ENCODE data around the gene REC8. TPM values are rescaled to one million over a fixed set of nuclear protein-coding genes. Genes with fewer than 3 reads are reported as not detected.
A peak's percentile ranks its signal among the peaks of the same experiment; 100 is the strongest.

The REC8 gene
- total RNA-seq, 1 experiment from 2014 or later, result not detected

DNA sequence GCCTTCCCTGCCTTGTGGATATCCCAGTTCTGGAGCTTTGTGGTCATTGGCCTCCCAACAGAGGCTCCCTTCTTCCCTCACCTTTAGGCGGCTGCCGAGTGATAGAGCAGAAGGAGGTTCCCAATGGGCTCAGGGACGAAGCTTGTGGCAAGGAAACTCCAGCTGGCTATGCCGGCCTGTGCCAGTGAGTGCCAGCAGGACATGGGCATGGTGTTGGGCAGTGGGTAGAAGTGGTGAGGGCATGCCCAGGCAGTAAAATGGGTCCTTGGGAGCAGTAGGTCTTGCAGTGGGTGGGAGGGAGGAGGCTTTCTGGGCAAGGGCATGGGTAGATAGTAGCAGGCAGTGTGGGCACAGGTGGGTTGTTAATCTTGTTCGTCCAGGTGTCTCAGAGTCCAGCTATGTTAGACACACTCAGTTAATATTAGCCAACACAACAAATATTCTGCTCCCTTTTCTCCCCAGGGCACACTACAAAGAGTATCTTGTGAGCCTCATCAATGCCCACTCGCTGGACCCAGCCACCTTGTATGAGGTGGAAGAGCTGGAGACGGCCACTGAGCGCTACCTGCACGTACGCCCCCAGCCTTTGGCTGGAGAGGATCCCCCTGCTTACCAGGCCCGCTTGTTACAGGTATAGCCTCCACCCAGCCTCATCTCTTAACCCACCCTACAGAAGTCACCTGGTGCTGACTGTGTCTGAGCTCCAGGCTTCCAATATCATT, 11.9 kb upstream of the REC8 start:
- no peak for DNase-seq (ENCODE audit: low spot score)

DNA sequence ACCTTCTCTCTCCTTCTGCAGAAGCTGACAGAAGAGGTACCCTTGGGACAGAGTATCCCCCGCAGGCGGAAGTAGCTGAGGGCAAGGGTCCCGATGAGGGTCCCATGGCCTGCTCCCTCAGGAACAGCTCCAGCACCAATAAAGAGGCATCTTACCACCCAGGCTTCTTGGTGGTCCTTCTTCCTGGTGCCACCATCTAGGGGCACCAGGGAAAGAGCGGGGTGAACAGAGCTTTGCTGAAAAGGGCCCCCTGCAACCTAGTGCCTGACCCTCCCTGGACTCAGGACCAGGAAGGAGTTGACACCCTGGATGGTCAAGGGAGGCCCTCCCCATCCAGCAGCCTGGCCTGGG, 11.4 kb upstream of the REC8 start:
- no peak for DNase-seq (ENCODE audit: low spot score)

DNA sequence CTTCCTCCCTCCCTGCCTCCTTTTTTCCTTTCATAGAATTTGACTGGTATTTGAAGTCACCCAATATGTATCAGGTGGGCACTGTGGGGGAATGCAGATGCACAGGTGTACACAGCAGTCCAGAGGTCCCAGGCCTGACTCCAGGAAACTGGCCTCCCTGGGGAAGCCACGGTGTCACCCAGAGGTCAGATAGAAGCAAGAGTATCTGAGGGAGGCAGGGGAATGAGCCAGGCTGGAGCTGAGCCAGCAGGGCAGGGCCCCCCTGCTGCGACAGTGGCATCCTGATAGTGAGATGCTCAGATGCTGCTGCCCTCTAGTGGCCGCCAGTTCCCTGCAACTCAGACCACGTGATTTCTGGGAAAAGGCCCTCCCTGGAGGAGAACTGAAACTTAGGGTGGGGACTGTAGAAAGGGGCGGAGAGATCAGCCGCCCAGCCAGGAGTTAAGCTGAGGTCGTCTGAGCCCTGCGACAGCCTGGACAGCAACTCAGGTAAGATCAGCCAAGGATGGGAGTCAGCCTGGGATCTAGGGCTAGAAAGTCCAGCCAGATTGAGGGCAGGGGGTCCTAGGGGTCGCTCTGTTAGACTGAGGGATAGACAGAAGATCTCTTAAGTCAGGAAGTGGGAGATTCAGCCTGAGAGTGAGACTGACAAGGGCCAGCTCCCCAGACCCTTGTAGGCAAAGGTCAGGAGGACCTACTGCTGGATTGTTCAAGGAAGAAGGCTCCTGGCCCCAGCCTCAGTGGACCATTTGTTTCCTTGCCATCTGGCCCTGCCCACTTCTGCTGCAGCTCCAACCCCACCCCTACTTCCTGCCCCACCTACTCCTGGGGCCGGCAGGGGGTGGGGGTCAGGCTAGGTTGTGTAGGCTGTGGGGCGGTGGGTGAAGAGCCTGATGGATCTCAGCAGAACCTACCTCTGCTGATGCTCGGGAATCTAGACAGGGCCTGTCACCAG, 10.8 kb upstream of the REC8 start, which contains the start of gene IRF9:
IRF9 (plus strand) TSS at position 416 of the 955 bp plus-strand sequence. CDS start 880 bp downstream, outside the sequence.
- peak; percentile 89 for DNase-seq (ENCODE audit: low spot score)

DNA sequence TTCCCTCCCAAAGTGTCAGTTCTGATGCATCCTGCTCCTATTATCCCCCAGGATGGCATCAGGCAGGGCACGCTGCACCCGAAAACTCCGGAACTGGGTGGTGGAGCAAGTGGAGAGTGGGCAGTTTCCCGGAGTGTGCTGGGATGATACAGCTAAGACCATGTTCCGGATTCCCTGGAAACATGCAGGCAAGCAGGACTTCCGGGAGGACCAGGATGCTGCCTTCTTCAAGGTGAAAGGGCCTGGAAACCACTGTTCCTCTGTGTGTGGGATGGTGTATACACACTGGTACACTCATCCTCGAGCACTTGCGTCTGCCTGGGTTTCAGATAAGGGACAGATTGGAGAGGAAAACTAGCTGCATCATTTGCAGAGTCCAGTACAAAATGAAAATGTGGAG, 9.8 kb upstream of the REC8 start:
- no peak for DNase-seq (ENCODE audit: low spot score)

DNA sequence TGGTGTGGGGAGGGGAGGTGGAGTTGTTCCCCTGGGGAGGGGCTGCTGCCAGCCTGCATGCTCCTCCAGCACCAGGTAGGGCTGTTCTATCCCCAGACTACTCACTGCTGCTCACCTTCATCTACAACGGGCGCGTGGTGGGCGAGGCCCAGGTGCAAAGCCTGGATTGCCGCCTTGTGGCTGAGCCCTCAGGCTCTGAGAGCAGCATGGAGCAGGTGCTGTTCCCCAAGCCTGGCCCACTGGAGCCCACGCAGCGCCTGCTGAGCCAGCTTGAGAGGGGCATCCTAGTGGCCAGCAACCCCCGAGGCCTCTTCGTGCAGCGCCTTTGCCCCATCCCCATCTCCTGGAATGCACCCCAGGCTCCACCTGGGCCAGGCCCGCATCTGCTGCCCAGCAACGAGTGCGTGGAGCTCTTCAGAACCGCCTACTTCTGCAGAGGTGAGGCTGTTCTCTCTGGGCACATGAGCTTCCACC, 7.3 kb upstream of the REC8 start:
- no peak for DNase-seq (ENCODE audit: low spot score)

DNA sequence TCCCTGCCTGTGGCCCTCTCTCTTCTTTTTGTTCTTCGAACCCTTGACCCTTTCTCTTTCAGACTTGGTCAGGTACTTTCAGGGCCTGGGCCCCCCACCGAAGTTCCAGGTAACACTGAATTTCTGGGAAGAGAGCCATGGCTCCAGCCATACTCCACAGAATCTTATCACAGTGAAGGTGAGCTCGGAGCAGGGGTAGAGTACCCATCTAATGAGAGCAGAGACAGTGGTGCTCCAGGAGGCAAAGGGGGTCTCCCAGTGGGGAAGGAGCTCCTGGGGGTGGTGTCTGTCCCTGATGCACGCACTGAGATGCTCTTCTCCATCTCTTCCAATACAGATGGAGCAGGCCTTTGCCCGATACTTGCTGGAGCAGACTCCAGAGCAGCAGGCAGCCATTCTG, 6.1 kb upstream of the REC8 start:
- DNase-seq (ENCODE audit: low spot score), result no peak

DNA sequence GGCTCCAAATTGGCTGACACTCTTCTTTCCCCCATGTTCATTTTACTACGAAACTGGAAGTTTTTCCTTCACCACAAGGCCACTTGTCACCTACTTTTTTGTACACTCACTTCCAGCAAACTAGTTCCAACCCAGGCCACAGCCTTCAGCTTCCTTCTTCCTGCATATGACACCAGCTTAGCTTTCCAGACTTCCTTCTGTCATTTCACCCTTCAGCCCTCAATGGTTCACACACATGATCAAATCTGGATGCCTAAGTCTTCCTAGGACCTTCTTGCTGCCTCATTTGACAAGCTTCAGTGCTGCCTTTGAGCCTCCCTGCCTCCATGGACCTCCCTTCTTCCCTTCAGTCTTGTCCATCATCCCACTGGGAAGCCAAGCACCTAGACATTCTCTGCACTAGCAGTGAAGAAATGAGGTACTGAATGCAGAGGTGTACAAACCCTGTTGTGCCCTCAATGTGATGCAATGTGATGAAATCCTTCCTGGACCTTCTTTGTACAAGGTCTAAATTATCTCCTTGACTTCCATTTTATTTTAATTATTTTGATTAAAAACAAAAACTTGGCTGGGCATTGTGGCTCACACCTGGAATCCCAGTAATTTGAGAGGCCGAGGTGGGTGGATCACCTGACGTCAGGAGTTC, 4.3 kb upstream of the REC8 start:
- no peak for DNase-seq (ENCODE audit: low spot score)

DNA sequence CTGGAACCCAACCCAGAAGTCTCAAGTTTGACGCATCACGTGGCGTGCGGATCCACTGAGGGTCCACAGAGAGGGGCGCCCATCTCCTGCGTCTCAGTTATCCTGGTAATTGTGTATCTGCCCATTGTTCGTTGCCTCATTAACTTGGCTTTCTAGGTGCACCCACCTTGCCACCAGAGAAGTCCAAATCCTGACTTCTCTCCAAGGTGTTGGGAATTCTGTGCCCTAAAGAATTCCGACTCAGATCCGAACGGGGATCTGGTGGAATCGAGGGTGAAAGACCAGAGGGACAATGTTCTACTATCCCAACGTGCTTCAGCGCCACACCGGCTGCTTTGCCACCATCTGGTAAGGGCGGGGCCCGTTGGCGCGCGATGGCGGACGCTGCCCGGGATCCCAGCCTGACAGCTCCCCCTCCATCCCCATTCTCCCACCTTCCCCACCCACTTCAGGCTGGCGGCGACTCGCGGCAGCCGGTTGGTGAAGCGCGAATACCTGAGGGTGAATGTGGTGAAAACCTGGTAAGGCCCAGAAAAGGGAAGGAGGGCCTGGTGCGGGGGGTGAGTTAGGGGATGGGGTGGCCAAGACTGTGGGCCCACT, 481 bp downstream of the REC8 start:
- DNase-seq (ENCODE audit: low spot score), result no peak

DNA sequence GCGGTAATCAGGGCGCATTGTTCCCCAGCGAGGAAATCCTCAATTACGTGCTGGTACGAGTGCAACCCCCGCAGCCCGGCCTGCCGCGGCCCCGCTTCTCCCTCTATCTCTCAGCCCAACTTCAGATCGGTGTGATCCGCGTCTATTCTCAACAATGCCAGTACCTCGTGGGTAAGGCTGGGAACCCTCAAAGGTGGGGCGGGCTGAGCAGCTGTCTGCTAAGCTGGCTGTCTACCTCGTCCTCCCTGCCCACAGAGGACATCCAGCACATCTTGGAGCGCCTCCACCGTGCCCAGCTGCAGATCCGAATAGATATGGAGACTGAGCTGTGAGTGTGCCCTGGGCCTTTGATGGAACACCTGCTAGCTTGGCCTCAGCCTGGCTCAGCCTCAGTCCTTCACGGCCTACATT, 996 bp downstream of the REC8 start:
- DNase-seq (ENCODE audit: low spot score), result no peak

DNA sequence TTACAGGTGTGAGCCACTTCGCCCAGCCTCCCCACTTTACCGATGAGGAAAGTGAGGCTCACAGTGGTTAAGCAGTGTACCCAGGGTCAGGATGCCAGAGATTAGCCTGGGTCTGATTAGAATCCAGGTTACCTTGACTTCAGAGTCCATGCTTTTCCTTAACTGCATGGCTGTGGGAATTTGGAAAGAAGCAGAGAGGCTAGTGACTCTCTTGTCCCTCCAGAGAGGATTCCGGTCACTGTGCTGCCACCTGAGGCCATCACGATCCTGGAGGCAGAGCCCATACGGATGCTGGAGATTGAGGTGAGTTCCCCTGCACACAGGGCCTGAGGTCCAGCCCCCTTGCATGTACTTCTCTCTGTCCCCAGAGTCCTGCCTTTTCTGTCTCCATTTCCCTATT, 4.7 kb downstream of the REC8 start:
- DNase-seq (ENCODE audit: low spot score), result no peak

DNA sequence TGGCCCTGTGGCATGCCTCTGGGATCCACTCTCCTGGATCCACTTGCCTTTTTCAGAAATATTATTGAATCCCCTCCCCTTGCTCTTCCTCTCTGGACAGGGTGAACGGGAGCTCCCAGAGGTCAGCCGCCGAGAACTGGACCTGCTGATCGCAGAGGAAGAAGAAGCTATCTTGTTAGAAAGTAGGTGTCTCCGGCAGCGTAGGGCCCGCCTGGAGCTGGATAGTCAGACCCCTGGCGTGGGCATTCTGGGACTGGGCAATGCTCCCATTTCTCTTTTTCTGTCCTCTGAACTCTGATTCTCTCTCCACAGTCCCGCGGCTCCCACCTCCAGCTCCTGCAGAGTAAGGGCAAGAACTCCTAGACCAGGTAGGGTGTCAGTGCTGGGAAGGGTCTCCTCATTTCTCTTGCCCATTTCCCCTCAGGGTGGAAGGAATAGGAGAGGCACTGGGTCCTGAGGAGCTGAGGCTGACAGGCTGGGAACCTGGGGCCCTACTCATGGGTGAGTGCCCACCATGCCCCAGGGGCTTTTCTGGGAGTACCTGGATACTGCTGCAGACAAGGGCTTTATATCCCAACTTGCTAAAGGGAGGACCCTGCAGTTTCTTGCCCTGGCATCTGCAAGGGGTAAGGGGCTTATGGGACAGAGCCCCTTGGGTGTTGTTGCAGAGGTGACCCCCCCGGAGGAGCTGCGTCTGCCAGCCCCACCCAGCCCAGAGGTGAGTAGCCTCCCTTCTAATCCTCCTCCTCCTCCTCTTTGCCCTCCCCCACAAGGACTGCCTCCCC, 5.4 kb downstream of the REC8 start:
- DNase-seq (ENCODE audit: low spot score), result no peak

DNA sequence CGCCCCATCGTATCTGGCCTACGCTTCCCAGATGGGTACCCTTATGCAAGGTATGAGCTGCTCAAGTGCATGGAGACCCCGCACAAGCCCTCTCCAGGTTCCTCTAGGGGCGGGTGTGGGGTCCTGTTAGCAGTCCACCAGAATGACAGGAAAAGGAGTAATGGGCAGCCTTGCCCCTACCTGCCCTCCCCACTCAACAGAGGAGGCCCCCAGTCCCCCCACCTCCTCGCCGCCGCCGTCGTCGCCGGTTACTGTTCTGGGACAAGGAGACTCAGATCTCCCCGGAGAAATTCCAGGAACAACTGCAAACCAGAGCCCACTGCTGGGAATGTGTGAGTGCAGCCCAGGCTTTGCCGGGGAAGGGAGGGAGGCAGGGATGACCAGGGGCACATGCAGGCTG, 6.0 kb downstream of the REC8 start:
- DNase-seq (ENCODE audit: low spot score), result no peak

DNA sequence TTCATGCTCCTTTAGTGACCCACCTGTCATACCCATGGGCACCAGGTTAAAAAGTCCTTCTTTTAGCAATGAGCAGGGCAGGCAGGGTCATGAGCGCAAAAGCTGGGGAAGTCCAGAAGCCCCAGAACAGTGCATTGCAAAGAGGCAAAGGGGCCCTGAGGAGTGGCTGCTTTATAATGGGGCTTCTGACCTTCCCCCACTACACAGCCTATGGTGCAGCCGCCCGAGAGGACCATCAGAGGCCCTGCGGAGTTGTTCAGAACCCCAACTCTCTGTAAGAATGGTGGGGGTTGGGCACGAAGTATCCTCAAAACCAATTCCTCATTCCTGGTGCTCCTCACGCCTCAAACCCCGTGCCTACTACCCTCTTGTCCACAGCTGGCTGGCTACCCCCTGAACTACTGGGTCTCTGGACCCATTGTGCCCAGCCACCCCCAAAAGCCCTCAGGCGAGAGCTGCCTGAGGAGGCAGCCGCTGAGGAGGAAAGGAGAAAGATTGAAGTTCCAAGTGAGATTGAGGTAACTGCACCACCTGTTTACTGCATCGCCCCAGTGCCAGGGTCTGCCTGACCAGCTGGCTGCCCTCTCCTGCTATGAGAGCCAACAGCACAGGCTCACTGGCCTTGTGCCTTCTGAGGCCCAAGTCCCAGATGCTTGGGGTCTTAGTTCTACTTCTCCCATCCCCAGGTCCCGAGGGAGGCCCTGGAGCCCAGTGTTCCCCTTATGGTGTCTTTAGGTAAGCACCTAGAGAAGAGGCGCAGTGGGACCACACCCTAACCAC, 6.7 kb downstream of the REC8 start:
- no peak for DNase-seq (ENCODE audit: low spot score)

DNA sequence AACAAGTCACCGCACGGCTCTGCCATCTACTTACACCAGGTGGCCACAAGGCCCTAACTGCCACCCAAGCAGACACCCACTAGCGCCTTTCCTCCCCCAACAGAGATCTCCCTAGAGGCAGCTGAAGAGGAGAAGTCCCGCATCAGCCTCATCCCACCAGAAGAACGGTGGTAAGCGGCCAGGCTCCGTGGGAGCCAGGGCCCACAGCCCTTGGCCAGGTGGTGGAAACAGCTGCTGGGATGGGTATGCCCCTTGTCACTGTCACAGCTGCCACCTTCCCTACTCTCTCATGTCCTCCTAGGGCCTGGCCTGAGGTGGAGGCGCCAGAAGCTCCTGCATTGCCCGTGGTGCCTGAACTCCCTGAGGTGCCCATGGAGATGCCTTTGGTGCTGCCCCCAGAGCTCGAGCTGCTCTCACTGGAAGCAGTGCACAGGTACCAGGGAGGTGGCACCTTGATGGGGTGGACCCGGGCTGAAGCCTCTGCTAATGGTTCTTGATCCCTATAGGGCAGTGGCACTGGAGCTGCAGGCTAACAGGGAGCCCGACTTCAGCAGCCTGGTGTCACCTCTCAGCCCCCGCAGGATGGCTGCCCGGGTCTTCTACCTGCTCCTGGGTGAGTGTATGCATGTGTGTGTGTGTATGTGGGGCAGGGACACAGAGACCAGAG, 7.5 kb downstream of the REC8 start:
- DNase-seq (ENCODE audit: low spot score), result no peak

DNA sequence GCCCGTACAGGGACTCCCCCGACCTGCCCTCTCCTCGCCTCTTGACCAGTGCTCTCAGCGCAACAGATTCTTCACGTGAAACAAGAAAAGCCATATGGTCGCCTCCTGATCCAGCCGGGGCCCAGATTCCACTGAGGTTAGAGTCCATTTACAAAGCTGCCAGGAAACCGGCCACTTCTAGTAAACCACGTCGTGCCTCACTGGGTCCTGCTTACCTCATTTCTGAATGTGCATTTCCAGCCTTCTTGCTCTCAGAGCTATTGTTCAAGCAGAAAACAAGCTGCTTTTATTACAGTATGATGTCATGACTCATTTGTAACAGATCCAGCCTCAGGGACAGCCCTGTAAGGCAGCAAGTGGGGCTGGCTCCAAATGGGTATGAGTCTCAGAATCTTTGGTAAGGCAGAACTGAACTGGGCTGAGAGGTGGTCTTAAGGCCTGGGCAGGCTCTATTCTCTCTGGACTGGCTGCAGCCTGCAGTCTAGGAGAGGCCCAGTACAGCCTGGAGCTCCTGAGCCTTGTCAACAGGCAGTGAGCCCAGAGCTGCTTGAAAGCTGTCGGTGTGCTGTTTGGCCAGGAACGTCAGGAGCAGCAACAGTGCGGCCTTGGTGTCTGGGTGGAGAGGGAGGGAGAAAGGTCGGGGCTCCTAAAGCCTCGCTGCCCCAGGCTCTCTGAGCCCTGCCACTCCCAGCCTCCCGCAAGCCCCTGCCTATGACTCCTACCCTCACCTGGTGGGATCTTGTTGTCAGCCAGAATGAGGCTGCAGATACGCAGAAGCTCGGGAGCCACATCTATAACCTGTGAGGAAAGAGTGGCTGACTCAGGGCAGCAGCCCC, 8.3 kb downstream of the REC8 start:
- peak; percentile 26 for DNase-seq (ENCODE audit: low spot score)

DNA sequence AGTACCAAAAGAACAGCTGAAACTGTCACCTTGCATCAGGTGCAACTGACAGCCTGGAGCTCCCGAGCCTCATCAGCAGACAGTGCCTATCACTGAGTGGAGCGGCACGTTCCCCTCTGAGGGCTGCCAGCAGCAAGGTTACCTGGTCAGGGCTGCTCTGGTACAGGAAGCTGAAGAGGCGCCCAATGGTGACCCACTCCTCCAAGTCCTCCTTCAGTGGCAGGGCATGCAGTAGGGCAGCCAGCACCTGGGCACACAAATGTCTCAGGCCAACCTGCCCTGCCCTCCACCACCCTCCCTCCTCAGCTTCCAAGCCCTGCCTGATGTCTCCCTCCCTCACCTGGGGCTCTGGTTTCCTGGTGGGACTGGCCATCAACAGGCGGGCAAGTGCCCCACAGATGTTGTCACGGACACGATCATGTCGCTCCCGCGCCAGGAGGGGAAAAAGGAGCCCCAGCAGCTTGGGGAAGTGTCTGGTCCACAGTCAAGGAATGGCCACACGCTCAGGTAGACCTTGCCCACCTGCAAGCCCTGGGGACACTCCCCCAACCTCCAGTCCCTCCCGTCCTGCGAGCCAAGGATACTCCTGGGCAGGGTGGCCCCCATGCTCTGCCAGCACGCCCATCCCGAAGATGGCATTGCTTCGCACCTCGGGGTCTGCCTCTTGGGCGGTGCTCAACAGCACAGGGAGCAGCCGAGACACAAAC, 9.6 kb downstream of the REC8 start:
- no peak for DNase-seq (ENCODE audit: low spot score)

DNA sequence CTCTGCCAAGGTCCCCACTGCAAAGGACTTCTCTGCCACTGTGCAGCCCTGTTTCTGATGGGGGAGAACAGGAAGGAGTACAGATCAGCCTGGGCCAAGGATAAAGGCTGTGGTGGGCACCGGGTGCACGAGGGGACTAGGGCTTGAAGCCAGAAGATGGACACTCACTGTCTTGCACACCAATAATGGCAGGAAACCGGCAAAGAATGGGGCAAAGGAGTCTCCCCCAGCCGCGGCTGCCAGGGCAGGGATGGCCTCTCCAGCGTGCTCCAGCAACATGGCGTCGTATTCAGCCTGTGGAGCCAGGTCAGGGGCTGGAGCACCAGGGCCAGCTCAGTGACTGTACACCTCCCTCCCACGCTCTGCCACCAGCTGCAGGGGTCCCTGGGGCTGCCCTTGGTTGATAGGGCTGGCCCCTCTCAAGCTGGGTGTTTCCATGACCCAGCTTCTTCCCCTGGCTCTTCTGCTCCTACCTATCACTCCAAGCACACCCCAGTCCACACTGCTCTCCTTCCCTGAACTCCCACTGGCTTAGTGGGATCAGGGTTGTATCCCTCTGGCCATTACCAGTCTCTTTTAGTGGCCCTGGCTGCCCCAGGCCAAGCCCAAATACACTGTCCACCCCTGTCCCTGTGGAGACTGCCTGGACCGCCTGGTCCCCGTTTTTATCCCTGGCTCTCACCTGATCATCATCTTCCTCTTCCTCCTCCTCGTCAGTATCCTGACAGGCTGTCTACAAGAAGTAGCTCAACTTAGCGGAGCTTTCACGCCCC, 10.4 kb downstream of the REC8 start:
- no peak for DNase-seq (ENCODE audit: low spot score)
